Measurements from ENCODE around the gene CEP112. TPM values are rescaled to one million over a fixed set of nuclear protein-coding genes. Genes with fewer than 3 reads are reported as not detected.

CEP112 gene
- total and polyA plus RNA-seq, 2 of the 13 experiments (the other 11 are each of a cell fraction or from before 2014, with no cell fraction given): 1.2 to 3.4 TPM

DNA sequence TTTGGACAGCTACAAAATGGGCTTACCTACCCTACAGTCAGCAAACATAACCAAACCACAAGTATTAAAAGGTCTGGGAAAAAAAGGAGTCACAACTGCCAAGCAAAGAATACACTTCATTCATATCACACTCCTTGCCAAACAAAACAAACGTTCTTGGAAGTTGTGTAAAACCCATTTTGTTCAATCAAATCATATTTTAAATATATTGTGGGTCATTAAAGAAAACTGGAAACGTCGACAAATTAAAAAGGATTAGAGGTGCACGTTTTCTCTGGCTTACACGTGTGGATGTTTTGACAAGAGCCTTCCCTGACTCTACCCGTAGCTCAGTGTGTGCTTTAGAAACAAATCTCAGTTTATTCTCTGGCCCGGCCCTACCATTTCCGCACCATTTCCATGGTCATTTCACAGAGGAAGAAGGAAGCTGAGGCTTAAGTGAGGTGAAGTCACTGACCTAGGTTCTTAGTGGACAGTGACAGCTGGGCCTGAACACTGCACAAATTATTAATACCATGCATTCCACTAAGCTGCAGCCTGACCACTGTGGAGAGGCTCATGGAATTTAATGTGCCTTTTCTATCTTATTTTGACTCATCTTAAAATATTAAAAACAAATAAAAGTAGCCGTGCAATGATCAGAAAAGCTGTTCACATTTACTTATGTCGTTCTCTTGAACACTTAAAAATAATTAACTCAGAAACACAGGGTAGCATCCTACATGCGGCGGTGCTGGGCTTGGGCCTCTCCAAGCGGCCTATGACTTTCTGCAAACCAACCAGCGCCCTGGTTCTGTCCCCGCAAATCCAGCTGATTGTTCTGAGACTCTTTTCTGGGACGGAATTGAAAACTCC lies 968 bp downstream of the CEP112 start:
- peak overlapping the region; percentile 4 for H2AFZ ChIP-seq (ENCODE audit: low read length)
- in situ Hi-C loops (cut with HindIII; ENCODE audit: extremely low pct_ligation_motif_present, low pct_unique_long_range_greater_than_20kb): loop anchor here (10.0 kb wide), 1 partner anchor 714 kb away; no protein-coding TSS in a partner anchor
- TF ChIP-seq, protein P1, sequence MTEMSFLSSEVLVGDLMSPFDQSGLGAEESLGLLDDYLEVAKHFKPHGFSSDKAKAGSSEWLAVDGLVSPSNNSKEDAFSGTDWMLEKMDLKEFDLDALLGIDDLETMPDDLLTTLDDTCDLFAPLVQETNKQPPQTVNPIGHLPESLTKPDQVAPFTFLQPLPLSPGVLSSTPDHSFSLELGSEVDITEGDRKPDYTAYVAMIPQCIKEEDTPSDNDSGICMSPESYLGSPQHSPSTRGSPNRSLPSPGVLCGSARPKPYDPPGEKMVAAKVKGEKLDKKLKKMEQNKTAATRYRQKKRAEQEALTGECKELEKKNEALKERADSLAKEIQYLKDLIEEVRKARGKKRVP (CRISPR knock-in tag; IDR thresholded peaks at IDR 0.05): no peak
- TF ChIP-seq ZNF180 (CRISPR knock-in tag; IDR thresholded peaks at IDR 0.05; ENCODE audit: borderline replicate concordance, low read depth) (no peak), ZNF143 (CRISPR knock-in tag; IDR thresholded peaks at IDR 0.05) (no peak), FOXP1 (IDR thresholded peaks at IDR 0.05) (no peak), FOXP1 (CRISPR knock-in tag; IDR thresholded peaks at IDR 0.05) (no peak), REL (CRISPR knock-in tag; conservative IDR thresholded peaks at IDR 0.05) (no peak), KMT2B (CRISPR knock-in tag; IDR thresholded peaks at IDR 0.05) (no peak), ZNF775 (CRISPR knock-in tag; IDR thresholded peaks at IDR 0.05; ENCODE audit: borderline replicate concordance) (0 out of 2 replicates have a peak, but pooled peaks have one; percentile 3), ZNF629 (CRISPR knock-in tag; conservative IDR thresholded peaks at IDR 0.05) (no peak), SMYD3 (CRISPR knock-in tag; IDR thresholded peaks at IDR 0.05) (no peak), ATM (IDR thresholded peaks at IDR 0.05; ENCODE audit: borderline replicate concordance) (no peak), FOXA3 (CRISPR knock-in tag; IDR thresholded peaks at IDR 0.05) (no peak), HOXD1 (CRISPR knock-in tag; IDR thresholded peaks at IDR 0.05) (0 out of 2 replicates have a peak, but pooled peaks have one; percentile 19), ZBTB8A (CRISPR knock-in tag; IDR thresholded peaks at IDR 0.05; ENCODE audit: borderline replicate concordance, low read depth) (0 out of 2 replicates have a peak, but pooled peaks have one; percentile 6)
- TF ChIP-seq, protein P2, sequence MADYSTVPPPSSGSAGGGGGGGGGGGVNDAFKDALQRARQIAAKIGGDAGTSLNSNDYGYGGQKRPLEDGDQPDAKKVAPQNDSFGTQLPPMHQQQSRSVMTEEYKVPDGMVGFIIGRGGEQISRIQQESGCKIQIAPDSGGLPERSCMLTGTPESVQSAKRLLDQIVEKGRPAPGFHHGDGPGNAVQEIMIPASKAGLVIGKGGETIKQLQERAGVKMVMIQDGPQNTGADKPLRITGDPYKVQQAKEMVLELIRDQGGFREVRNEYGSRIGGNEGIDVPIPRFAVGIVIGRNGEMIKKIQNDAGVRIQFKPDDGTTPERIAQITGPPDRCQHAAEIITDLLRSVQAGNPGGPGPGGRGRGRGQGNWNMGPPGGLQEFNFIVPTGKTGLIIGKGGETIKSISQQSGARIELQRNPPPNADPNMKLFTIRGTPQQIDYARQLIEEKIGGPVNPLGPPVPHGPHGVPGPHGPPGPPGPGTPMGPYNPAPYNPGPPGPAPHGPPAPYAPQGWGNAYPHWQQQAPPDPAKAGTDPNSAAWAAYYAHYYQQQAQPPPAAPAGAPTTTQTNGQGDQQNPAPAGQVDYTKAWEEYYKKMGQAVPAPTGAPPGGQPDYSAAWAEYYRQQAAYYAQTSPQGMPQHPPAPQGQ (CRISPR knock-in tag; IDR thresholded peaks at IDR 0.05; ENCODE audit: borderline replicate concordance): no peak
- TF ChIP-seq, protein P3, sequence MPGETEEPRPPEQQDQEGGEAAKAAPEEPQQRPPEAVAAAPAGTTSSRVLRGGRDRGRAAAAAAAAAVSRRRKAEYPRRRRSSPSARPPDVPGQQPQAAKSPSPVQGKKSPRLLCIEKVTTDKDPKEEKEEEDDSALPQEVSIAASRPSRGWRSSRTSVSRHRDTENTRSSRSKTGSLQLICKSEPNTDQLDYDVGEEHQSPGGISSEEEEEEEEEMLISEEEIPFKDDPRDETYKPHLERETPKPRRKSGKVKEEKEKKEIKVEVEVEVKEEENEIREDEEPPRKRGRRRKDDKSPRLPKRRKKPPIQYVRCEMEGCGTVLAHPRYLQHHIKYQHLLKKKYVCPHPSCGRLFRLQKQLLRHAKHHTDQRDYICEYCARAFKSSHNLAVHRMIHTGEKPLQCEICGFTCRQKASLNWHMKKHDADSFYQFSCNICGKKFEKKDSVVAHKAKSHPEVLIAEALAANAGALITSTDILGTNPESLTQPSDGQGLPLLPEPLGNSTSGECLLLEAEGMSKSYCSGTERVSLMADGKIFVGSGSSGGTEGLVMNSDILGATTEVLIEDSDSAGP (CRISPR knock-in tag; IDR thresholded peaks at IDR 0.05; ENCODE audit: borderline replicate concordance): no peak
- TF ChIP-seq, protein P4, sequence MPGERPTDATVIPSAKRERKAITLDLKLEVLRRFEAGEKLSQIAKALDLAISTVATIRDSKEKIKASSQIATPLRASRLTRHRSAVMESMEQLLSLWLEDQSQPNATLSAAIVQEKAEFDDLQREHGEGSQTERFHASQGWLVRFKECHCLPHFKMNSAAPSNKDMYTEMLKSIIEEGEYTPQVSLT (CRISPR knock-in tag; IDR thresholded peaks at IDR 0.05; ENCODE audit: borderline replicate concordance, low read depth): no peak
- TF ChIP-seq, protein P5, sequence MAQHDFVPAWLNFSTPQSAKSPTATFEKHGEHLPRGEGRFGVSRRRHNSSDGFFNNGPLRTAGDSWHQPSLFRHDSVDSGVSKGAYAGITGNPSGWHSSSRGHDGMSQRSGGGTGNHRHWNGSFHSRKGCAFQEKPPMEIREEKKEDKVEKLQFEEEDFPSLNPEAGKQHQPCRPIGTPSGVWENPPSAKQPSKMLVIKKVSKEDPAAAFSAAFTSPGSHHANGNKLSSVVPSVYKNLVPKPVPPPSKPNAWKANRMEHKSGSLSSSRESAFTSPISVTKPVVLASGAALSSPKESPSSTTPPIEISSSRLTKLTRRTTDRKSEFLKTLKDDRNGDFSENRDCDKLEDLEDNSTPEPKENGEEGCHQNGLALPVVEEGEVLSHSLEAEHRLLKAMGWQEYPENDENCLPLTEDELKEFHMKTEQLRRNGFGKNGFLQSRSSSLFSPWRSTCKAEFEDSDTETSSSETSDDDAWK (CRISPR knock-in tag; IDR thresholded peaks at IDR 0.05): no peak

More for the DNA sequence above, 968 bp downstream of the CEP112 start:
- peak; percentile 16 for DNase-seq (ENCODE audit: low spot score)
- Histone ChIP-seq H3K4me2 (ENCODE audit: low read depth, low read length) (peak overlapping the region; percentile 92), H3K79me2 (ENCODE audit: insufficient read depth, low read length) (peaks cover 3% of the 10 kb centered on the region), H3K36me3 (replicated peaks in 1 of 2; ENCODE audit: control insufficient read depth in 1 of 2, insufficient read depth in 2 of 2, low read length in 2 of 2) (no peaks in the 10 kb centered on the region), H3K9ac (ENCODE audit: insufficient read depth, low read depth, low read length) (peak overlapping the region; percentile 75), H3K4me3 (replicated peaks in 1 of 3; ENCODE audit: insufficient read depth in 1 of 3, low read depth in 2 of 3, low read length in 3 of 3) (peak overlapping the region; percentile 78 to 86 (median 79)), H3K4me1 (ENCODE audit: insufficient read depth, low read length) (peaks cover 23% of the 10 kb centered on the region), H3K9me3 (ENCODE audit: low read length) (no peaks in the 10 kb centered on the region), H4K20me1 (ENCODE audit: insufficient read depth, low read length) (no peaks in the 10 kb centered on the region), H3K27me3 (ENCODE audit: control insufficient read depth in 1 of 2, insufficient read depth in 2 of 2, low read length in 2 of 2) (no peaks in the 10 kb centered on the region; a peak in 1 of 5 replicates), H3K27ac (ENCODE audit: extremely low read length, insufficient read depth, low read length) (peak overlapping the region; percentile 19)
- POLR2A ChIA-PET: no interaction called here
- intact Hi-C loops (cut with micrococcal nuclease; ENCODE audit: unreplicated experiment): no loop called here
- BruUV-seq (replicated peaks): TSS peak; percentile 68
- ATAC-seq: peak; percentile 68
- CTCF ChIA-PET (ENCODE audit: low intra/inter-chr PET ratio, low total read pairs): no interaction called here
- WGBS (ENCODE audit: low lambda C conversion rate): 3% methylated on average over 16 of the region's 16 CpGs
- peak; percentile 70 for FAIRE-seq

Measured in HepG2 (cell line).